ENCODE data around the gene ZNF267. TPM values are rescaled to one million over a fixed set of nuclear protein-coding genes. Genes with fewer than 3 reads are reported as not detected.

The ZNF267 gene
- total RNA-seq, 1 experiment from 2014 or later, result 24.2 TPM

DNA sequence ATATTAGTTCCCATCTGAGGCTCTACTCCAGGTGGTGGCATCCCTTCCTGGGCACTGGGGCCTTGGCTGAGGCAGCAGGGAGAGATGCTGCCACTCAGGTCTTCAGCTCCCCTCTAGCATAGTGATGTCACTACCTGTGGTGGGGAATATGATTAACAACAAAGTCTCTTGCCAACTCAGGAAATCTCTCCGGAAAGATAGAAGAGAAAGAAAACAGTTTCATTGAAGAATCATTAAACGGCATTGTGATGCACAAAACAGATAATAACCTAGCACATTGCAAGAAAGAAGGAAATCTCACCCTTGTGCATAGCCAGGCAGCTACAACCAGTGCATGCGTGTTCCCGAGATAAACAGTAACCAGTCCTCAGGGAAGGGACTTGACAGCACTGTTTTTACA is 12.2 kb upstream of the ZNF267 start:
- DNase-seq (ENCODE audit: low read depth, low spot score) (no peak), ATAC-seq (no peak)
- H3K4me3 ChIP-seq (ENCODE audit: low read depth in 2 of 2, low read length in 2 of 2), result no peak overlapping the region
- intact Hi-C loops (cut with micrococcal nuclease; ENCODE audit: unreplicated experiment) (loop anchor here (10.0 kb wide), 1 partner anchor 147 kb away; a partner anchor contains a TSS), in situ Hi-C loops (cut with HindIII; ENCODE audit: low pct_unique_long_range_greater_than_20kb, low sequenced_read_pairs) (no loop called here)
- ChIA-PET CTCF (no interaction called here), POLR2A (no interaction called here)
- no peak overlapping the region for H3K27ac ChIP-seq (ENCODE audit: low read length)
- H3K4me1 ChIP-seq (ENCODE audit: control insufficient read depth, insufficient read depth, low read length), result no peaks in the 10 kb centered on the region
- peaks cover 4% of the 10 kb centered on the region for H3K27me3 ChIP-seq (ENCODE audit: control insufficient read depth, insufficient read depth, low read length)
- no TSS peak for BruUV-seq (replicated peaks)
- TF ChIP-seq, protein P1, sequence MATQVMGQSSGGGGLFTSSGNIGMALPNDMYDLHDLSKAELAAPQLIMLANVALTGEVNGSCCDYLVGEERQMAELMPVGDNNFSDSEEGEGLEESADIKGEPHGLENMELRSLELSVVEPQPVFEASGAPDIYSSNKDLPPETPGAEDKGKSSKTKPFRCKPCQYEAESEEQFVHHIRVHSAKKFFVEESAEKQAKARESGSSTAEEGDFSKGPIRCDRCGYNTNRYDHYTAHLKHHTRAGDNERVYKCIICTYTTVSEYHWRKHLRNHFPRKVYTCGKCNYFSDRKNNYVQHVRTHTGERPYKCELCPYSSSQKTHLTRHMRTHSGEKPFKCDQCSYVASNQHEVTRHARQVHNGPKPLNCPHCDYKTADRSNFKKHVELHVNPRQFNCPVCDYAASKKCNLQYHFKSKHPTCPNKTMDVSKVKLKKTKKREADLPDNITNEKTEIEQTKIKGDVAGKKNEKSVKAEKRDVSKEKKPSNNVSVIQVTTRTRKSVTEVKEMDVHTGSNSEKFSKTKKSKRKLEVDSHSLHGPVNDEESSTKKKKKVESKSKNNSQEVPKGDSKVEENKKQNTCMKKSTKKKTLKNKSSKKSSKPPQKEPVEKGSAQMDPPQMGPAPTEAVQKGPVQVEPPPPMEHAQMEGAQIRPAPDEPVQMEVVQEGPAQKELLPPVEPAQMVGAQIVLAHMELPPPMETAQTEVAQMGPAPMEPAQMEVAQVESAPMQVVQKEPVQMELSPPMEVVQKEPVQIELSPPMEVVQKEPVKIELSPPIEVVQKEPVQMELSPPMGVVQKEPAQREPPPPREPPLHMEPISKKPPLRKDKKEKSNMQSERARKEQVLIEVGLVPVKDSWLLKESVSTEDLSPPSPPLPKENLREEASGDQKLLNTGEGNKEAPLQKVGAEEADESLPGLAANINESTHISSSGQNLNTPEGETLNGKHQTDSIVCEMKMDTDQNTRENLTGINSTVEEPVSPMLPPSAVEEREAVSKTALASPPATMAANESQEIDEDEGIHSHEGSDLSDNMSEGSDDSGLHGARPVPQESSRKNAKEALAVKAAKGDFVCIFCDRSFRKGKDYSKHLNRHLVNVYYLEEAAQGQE (IDR thresholded peaks at IDR 0.05; ENCODE audit: insufficient read depth in 1 of 2, low read depth in 2 of 2, low read length in 1 of 2), result no peak
- TF ChIP-seq TCF7L2 (IDR thresholded peaks at IDR 0.05; ENCODE audit: low read depth, low read length) (no peak), SIN3A (IDR thresholded peaks at IDR 0.05; ENCODE audit: borderline replicate concordance, insufficient read depth, low read depth, low read length) (no peak), POLR2AphosphoS5 (IDR thresholded peaks at IDR 0.05; ENCODE audit: low read depth, low read length) (no peak)
- TF ChIP-seq, protein P2, sequence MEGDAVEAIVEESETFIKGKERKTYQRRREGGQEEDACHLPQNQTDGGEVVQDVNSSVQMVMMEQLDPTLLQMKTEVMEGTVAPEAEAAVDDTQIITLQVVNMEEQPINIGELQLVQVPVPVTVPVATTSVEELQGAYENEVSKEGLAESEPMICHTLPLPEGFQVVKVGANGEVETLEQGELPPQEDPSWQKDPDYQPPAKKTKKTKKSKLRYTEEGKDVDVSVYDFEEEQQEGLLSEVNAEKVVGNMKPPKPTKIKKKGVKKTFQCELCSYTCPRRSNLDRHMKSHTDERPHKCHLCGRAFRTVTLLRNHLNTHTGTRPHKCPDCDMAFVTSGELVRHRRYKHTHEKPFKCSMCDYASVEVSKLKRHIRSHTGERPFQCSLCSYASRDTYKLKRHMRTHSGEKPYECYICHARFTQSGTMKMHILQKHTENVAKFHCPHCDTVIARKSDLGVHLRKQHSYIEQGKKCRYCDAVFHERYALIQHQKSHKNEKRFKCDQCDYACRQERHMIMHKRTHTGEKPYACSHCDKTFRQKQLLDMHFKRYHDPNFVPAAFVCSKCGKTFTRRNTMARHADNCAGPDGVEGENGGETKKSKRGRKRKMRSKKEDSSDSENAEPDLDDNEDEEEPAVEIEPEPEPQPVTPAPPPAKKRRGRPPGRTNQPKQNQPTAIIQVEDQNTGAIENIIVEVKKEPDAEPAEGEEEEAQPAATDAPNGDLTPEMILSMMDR (IDR thresholded peaks at IDR 0.05), result no peak
- no peaks in the 10 kb centered on the region for H3K9me3 ChIP-seq (ENCODE audit: control insufficient read depth, insufficient read depth, low read depth, low read length)
- H3K36me3 ChIP-seq (ENCODE audit: control insufficient read depth, insufficient read depth, low read length), result no peaks in the 10 kb centered on the region

GRCh38 chr16:31862761-31863160 is 10.8 kb upstream of the ZNF267 start:
- TF ChIP-seq POLR2AphosphoS5 (IDR thresholded peaks at IDR 0.05; ENCODE audit: low read depth, low read length), result no peak
- TF ChIP-seq, protein P1 (IDR thresholded peaks at IDR 0.05; ENCODE audit: insufficient read depth in 1 of 2, low read depth in 2 of 2, low read length in 1 of 2), result no peak
- TF ChIP-seq SIN3A (IDR thresholded peaks at IDR 0.05; ENCODE audit: borderline replicate concordance, insufficient read depth, low read depth, low read length), result no peak
- TF ChIP-seq, protein P2 (IDR thresholded peaks at IDR 0.05), result no peak
- no peak for TF ChIP-seq TCF7L2 (IDR thresholded peaks at IDR 0.05; ENCODE audit: low read depth, low read length)
- no peak overlapping the region for H3K4me3 ChIP-seq (ENCODE audit: low read depth in 2 of 2, low read length in 2 of 2)
- H3K4me1 ChIP-seq (ENCODE audit: control insufficient read depth, insufficient read depth, low read length), result no peaks in the 10 kb centered on the region
- H3K9me3 ChIP-seq (ENCODE audit: control insufficient read depth, insufficient read depth, low read depth, low read length), result no peaks in the 10 kb centered on the region
- no peak for ATAC-seq
- in situ Hi-C loops (cut with HindIII; ENCODE audit: low pct_unique_long_range_greater_than_20kb, low sequenced_read_pairs), result no loop called here
- BruUV-seq (replicated peaks), result no TSS peak
- ChIA-PET POLR2A (no interaction called here), CTCF (interaction anchor here (0.5 to 0.6 kb wide), 2 partner anchors 11 to 404 kb away, joined by 7 read pairs; partner anchors contain the start of gene ZNF267)
- intact Hi-C loops (cut with micrococcal nuclease; ENCODE audit: unreplicated experiment), result loop anchor here (10.0 kb wide), 1 partner anchor 148 kb away; a partner anchor contains a TSS
- no peak for DNase-seq (ENCODE audit: low read depth, low spot score)
- H3K27ac ChIP-seq (ENCODE audit: low read length), result no peak overlapping the region
- H3K27me3 ChIP-seq (ENCODE audit: control insufficient read depth, insufficient read depth, low read length), result peaks cover 2% of the 10 kb centered on the region; the same call in 1 of the 2 replicates
- no peaks in the 10 kb centered on the region for H3K36me3 ChIP-seq (ENCODE audit: control insufficient read depth, insufficient read depth, low read length)
